HG02610 (cell line): ENCODE data around the gene ATRAID.
"Not testable (repeated sequence)": the region's sequence is repeated elsewhere in the genome, so short reads cannot be mapped to it uniquely, and the experiment has no call there.

Experiments
- ATAC-seq: cut with Tn5 transposase; IDR thresholded peaks from one replicate; pipeline ENCODE4 v1.9.1; 2021; ENCODE audit warnings: mild to moderate bottlenecking, moderate library complexity; ENCODE audit not compliant: unreplicated experiment

The ATRAID gene

GRCh38 chr2:27191070-27191829, 20.6 kb upstream of the ATRAID start:
- ATAC-seq, result no peak

DNA sequence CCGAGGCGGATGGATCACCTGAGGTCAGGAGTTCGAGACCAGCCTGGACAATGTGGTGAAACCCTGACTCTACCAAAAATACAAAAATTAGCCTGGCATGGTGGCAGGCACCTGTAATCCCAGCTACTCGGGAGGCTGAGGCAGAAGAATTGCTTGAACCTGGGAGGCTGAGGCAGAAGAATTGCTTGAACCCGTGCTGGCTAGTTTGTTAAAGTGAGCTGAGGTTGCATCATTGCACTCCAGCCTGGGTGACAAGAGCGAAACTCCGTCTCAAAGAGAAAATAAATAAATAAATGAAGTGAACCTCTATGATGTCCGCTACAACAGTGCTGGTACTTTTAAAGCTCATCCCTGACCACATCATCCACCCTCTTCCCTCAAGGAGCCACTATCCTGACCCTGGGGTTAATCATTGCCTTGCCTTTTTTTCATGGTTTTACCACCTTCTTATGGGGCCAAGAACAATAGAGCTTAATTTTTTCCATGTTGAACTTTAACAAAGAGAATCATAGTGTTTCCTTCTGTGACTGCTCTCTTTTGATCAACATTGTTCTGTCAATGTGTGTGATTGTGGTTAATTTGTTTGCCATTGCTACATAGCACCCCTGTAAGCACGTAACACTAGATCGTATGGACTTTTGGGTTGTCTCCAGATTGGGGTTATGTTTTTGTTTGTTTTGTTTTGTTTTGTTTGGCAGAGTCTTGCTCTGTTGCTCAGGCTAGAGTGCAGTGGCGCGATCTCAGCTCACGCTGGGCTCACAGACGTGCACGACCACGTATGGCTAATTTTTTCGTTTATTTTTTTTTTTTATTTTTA, 17.1 kb upstream of the ATRAID start:
- no peak for ATAC-seq

DNA sequence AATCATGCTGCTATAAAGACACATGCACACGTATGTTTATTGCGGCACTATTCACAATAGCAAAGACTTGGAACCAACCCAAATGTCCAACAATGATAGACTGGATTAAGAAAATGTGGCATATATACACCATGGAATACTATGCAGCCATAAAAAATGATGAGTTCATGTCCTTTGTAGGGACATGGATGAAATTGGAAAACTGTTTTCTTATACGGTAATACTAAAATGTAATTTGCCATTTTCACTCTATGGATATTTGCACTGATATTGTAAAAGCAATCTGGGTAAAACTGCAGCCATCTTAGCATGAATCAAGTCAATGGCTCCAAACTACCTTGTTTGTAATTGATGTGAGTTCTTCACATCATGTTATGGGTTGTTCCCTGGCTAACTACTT, 16.0 kb upstream of the ATRAID start:
- not testable (repeated sequence) for ATAC-seq

GRCh38 chr2:27198068-27198467, 13.8 kb upstream of the ATRAID start:
- not testable (repeated sequence) for ATAC-seq

DNA sequence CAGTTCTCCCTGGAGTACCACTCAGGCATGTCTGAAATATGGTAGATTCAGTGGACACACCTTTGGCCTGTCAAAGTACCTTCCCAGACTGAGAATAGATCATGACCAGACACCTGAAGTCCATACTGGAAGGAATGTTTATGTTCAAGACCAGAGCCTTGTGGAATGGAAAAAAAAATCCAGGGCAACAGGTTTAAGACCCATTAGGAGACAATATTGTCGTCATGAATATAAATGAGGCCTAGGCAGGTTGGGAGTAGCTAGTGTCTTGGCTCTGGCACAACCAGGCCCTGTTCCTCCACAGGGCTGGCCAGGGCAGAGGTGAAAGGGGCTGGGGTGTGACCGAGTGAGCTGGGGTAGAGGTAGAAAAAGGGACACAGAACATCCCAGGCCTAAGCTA, 13.2 kb upstream of the ATRAID start:
- no peak for ATAC-seq

DNA sequence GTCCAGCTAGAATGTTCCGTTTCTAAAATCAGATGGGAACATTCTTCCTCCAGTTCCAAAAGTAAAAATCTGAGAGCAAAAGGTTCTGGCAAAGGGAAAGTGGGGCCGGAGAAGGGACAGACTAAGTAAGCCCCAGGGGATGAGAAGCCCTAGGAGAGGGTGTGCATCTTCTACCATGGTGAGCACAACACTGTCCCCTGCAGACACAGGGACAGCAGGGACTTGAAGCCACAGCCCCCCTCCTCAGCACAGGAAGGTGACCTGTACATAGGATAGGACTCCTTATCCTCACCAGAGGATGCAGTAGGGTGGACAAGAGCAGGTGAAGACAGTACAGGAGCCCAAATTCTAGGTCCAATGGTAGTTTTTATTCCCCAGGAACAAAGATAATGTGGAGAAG, 12.6 kb upstream of the ATRAID start:
- no peak for ATAC-seq

GRCh38 chr2:27201675-27202074, 10.2 kb upstream of the ATRAID start:
- ATAC-seq, result no peak

- no peak for ATAC-seq
Observed at GRCh38 chr2:27202854-27203253, 9.0 kb upstream of the ATRAID start.

- no peak for ATAC-seq
Observed at GRCh38 chr2:27203741-27204140, 8.1 kb upstream of the ATRAID start.

DNA sequence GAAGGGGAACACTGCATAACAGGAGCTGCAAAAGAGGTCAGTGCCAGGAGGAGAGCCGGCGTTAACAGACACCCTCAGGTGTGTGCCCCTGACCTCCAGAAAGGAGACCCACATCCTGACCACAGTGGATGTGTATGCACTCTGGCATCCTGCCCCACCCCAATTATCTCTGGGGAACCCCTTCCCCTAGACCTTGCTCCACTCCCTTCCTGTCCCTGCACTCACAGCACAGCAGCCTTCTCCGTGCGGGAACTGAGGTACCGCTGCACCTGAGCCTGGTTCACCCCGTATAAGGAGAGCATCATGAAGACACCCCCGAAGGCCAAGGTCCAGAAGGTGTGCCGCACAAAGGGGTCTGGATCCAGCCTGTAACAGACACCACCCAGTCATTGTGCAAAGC, 7.3 kb upstream of the ATRAID start:
- ATAC-seq, result no peak

DNA sequence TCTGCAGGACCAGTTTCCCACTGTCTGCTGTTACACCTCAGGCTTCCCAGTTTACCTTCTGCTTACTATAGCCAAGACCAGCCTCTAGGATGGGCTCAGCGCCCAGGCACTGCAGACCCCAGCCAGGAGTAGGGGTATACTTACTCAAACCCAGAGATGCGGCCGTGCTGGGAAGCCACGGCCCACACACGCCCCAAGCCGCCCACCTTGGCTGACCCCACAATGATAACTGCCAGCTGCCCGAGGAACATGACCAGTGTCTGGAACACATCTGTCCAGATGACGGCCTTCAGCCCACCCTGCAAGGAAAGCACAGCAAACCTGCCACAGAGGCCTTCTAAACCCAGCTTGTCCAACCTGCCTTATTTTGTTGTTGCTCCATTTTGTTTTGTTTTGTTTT, 6.6 kb upstream of the ATRAID start:
- ATAC-seq, result no peak

- ATAC-seq, result no peak
Observed at GRCh38 chr2:27206346-27206745, 5.5 kb upstream of the ATRAID start.

GRCh38 chr2:27208486-27209050, 3.3 kb upstream of the ATRAID start:
- ATAC-seq, result no peak

GRCh38 chr2:27209621-27210401, 2.0 kb upstream of the ATRAID start:
- no peak for ATAC-seq

DNA sequence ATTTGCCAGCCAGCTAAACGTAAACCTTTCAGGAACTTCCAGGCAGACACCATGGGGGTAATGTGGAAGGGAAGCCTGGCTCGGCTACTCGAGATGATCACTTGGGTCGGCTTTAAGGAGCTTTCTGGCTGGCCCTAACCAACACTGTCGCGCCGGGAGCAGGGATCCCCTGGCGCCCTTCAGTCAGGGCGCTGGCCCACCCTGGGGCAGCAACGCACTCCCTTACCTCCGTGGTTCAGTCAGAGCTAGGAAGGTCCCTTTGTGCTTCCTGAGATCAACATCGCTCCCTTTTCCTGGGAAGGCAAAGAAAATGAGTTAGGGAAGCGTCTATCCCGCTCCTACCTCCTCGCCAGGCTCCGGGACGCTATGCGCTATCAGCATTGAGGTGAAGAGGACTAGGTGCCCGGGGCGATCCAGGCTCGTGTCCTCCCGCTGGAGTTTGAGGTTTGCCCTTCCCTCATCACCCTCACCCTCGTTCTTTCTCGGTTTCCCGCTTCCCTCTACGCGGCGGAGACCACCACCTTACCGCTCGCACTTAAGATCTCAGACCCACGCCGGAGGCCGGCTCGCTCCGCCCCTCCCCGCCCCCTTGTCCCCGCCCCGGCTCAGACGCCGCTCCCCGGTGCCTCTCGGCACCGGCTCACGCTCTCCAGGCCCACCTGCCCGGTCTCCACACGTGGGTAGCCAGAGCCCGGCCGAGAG, 449 bp upstream of the ATRAID start:
- no peak for ATAC-seq

DNA sequence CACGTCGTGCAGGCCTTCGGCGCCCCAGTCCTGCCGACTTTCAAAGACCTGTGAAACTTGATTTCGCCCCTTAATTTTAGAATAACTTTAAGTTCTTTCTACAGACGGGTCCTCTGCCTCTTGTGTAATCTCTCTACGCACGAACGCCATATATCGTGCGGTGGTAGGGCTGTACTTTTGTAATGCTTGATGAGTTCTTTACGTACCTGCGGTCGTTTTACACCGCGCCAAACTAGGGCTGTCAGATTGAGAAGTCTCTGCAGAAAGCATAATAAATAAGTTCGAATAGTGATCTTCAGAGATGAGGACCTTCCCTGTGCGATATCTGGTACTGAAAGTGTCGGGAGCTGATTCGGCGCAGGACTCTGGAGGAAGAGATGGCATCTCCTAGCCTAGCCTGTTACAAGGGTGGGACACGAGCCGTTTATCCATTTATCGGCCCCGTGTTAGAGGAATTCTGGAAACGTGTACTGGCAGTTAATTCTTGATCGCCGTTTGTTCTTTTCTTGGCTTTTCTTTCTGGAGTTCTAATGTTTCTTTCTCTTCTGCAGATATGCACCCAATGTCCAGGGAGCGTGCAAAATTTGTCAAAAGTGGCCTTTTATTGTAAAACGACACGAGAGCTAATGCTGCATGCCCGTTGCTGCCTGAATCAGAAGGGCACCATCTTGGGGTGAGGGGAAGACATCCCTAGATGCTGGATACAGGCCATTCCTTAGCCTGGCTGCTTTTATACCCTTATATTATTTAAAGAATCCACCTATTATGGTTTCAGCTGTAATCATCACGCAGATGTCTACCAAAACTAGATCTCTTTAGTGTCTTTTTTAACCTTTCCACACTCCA, 1.0 kb downstream of the ATRAID start:
- ATAC-seq, result peak; percentile 7

GRCh38 chr2:27214941-27215340, 3.1 kb downstream of the ATRAID start:
- ATAC-seq, result no peak

- no peak for ATAC-seq
Observed at GRCh38 chr2:27216416-27217137, 4.7 kb downstream of the ATRAID start.
